MM.1S (cell line): ENCODE measurements around the gene SUN5.
"Not testable (repeated sequence)": the region's sequence is repeated elsewhere in the genome, so short reads cannot be mapped to it uniquely, and the experiment has no call there.

Experiments
- DNase-seq: peaks from one replicate; pipeline ENCODE4 v3.0.0-alpha.2; 2015
- H2AFZ ChIP-seq: fragments of 300-600 bp; sonication (generic); 2 replicates; pipeline ENCODE4 v1.6.0; 2016; ENCODE audit warnings: antibody characterized with exemption, low read length
- H3F3A ChIP-seq: fragments of 300-600 bp; sonication (generic); 2 replicates; pipeline ENCODE4 v1.6.1; 2016; ENCODE audit warnings: mild to moderate bottlenecking, antibody characterized with exemption, low read length, moderate library complexity, mixed read lengths; ENCODE audit not compliant: insufficient read depth
- H3K27ac ChIP-seq: fragments of 300-600 bp; sonication (generic); 2 replicates; pipeline ENCODE4 v1.5.1; 2016; ENCODE audit warnings: mild to moderate bottlenecking, low read length
- H3K27me3 ChIP-seq: fragments of 300-600 bp; sonication (generic); replicated peaks from 2 replicates; pipeline ENCODE4 v1.6.0; 2016; ENCODE audit warnings: low read length; ENCODE audit not compliant: insufficient read depth
- H3K36me3 ChIP-seq: fragments of 300-600 bp; sonication (generic); replicated peaks from 2 replicates; pipeline ENCODE4 v1.6.1; 2016; ENCODE audit warnings: mild to moderate bottlenecking, low read length, mixed read lengths; ENCODE audit not compliant: insufficient read depth
- H3K4me1 ChIP-seq: fragments of 300-600 bp; sonication (generic); 2 replicates; pipeline ENCODE4 v1.6.1; 2016; ENCODE audit warnings: low read length, mixed read lengths
- H3K4me2 ChIP-seq: fragments of 300-600 bp; sonication (generic); 2 replicates; pipeline ENCODE4 v1.6.0; 2016; ENCODE audit warnings: low read depth, low read length
- H3K4me3 ChIP-seq: fragments of 300-600 bp; sonication (generic); 2 replicates; pipeline ENCODE4 v1.5.1; 2016; ENCODE audit warnings: low read length, mixed read lengths
- H3K79me2 ChIP-seq: fragments of 300-600 bp; sonication (generic); 2 replicates; pipeline ENCODE4 v1.6.1; 2016; ENCODE audit warnings: mixed run types, low read length, mixed read lengths
- H3K9ac ChIP-seq: fragments of 300-600 bp; sonication (generic); 2 replicates; pipeline ENCODE4 v1.6.1; 2016; ENCODE audit warnings: low read length, mixed read lengths
- H3K9me2 ChIP-seq: fragments of 300-600 bp; sonication (generic); replicated peaks from 2 replicates; pipeline ENCODE4 v1.6.1; 2016; ENCODE audit warnings: mild to moderate bottlenecking, low read length, mixed read lengths; ENCODE audit not compliant: insufficient read depth
- H3K9me3 ChIP-seq: fragments of 300-600 bp; sonication (generic); replicated peaks from 2 replicates; pipeline ENCODE4 v1.6.1; 2016; ENCODE audit warnings: mild to moderate bottlenecking, low read length, mixed read lengths; ENCODE audit not compliant: insufficient read depth
- H4K20me1 ChIP-seq: fragments of 300-600 bp; sonication (generic); 2 replicates; pipeline ENCODE4 v1.6.1; 2016; ENCODE audit warnings: mild to moderate bottlenecking, low read length, moderate library complexity, mixed read lengths; ENCODE audit not compliant: insufficient read depth
- EZH2 ChIP-seq: fragments of 300-600 bp; sonication (generic); optimal IDR thresholded peaks from 2 replicates; pipeline ENCODE3; 2017; ENCODE audit warnings: low read depth, mild to moderate bottlenecking, antibody characterized with exemption, low read length, mixed read lengths
- EZH2phosphoT487 ChIP-seq: fragments of 300-600 bp; sonication (generic); IDR thresholded peaks from 2 replicates; pipeline ENCODE4 v1.6.1; 2018; ENCODE audit warnings: antibody characterized with exemption, low read length
- TF ChIP-seq, protein P1 (sequence below): fragments of 300-600 bp; sonication (generic); IDR thresholded peaks from 2 replicates; pipeline ENCODE4 v1.5.1; 2016; ENCODE audit warnings: antibody characterized with exemption, low read length, mixed read lengths

The SUN5 gene

GRCh38 chr20:32976746-32977145 lies 27.5 kb downstream of the SUN5 start:
- Histone ChIP-seq H3K9me3 (no peaks in the 10 kb centered on the region), H3K4me3 (no peak overlapping the region), H3K27me3 (peaks cover 5% of the 10 kb centered on the region; the same call in 1 of the 2 replicates), H2AFZ (no peak overlapping the region), H3K4me2 (no peak overlapping the region), H4K20me1 (no peaks in the 10 kb centered on the region), H3K79me2 (no peaks in the 10 kb centered on the region), H3F3A (no peaks in the 10 kb centered on the region), H3K9ac (no peak overlapping the region), H3K4me1 (peaks cover 10% of the 10 kb centered on the region), H3K9me2 (no peaks in the 10 kb centered on the region), H3K36me3 (no peaks in the 10 kb centered on the region), H3K27ac (no peak overlapping the region)
- TF ChIP-seq, protein P1, sequence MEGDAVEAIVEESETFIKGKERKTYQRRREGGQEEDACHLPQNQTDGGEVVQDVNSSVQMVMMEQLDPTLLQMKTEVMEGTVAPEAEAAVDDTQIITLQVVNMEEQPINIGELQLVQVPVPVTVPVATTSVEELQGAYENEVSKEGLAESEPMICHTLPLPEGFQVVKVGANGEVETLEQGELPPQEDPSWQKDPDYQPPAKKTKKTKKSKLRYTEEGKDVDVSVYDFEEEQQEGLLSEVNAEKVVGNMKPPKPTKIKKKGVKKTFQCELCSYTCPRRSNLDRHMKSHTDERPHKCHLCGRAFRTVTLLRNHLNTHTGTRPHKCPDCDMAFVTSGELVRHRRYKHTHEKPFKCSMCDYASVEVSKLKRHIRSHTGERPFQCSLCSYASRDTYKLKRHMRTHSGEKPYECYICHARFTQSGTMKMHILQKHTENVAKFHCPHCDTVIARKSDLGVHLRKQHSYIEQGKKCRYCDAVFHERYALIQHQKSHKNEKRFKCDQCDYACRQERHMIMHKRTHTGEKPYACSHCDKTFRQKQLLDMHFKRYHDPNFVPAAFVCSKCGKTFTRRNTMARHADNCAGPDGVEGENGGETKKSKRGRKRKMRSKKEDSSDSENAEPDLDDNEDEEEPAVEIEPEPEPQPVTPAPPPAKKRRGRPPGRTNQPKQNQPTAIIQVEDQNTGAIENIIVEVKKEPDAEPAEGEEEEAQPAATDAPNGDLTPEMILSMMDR, result no peak
- TF ChIP-seq EZH2 (no peak), EZH2phosphoT487 (no peak)
- DNase-seq, result no peak

- Histone ChIP-seq H3K27me3 (peaks cover 5% of the 10 kb centered on the region; the same call in 1 of the 2 replicates), H3K27ac (no peak overlapping the region), H3K36me3 (no peaks in the 10 kb centered on the region)
Observed at GRCh38 chr20:32975698-32976674, 28.2 kb downstream of the SUN5 start.

DNA sequence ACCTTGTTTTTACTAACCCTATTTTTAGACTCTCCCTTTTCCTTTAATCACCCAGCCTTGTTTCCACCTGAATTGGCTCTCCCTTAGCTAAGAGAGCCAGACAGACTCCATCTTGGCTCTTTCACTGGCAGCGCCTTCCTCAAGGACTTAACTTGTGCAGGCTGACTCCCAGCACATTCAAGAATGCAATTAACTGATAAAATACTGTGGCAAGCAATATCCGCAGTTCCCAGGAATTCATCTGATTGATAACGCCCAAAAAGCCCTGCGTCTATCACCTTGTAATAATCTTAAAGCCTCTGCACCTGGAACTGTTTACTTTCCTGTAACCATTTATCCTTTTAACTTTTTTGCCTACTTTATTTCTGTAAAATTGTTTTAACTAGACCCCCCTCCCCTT lies 29.1 kb downstream of the SUN5 start:
- not testable (repeated sequence) for H3K9me2 ChIP-seq, H3K4me3 ChIP-seq, H2AFZ ChIP-seq, H3K9me3 ChIP-seq, H3K36me3 ChIP-seq, H4K20me1 ChIP-seq, H3K27me3 ChIP-seq, H3K4me2 ChIP-seq, H3K79me2 ChIP-seq, H3F3A ChIP-seq, DNase-seq, H3K9ac ChIP-seq, H3K27ac ChIP-seq
- H3K4me1 ChIP-seq, result peaks cover 17% of the 10 kb centered on the region

More at GRCh38 chr20:32975698-32976674, 28.2 kb downstream of the SUN5 start:
- Histone ChIP-seq H3F3A (no peaks in the 10 kb centered on the region), H3K79me2 (no peaks in the 10 kb centered on the region), H3K4me2 (no peak overlapping the region), H4K20me1 (no peaks in the 10 kb centered on the region), H3K9ac (no peak overlapping the region), H3K4me1 (peaks cover 17% of the 10 kb centered on the region), H3K4me3 (no peak overlapping the region), H3K9me2 (no peaks in the 10 kb centered on the region), H3K9me3 (no peaks in the 10 kb centered on the region), H2AFZ (no peak overlapping the region)
- TF ChIP-seq EZH2 (no peak), EZH2phosphoT487 (no peak)
- TF ChIP-seq, protein P1, result no peak
- no peak for DNase-seq

GRCh38 chr20:32974204-32975064 lies 29.8 kb downstream of the SUN5 start:
- H3K4me1 ChIP-seq, result peaks cover 17% of the 10 kb centered on the region
- not testable (repeated sequence) for H3F3A ChIP-seq, H3K36me3 ChIP-seq, H3K27ac ChIP-seq, H3K4me2 ChIP-seq, H3K79me2 ChIP-seq, DNase-seq, H4K20me1 ChIP-seq, H2AFZ ChIP-seq, H3K9me2 ChIP-seq, H3K9me3 ChIP-seq, H3K9ac ChIP-seq, H3K27me3 ChIP-seq, H3K4me3 ChIP-seq
